ENCODE data around the gene LRP11.

The LRP11 gene

GRCh38 chr6:149900620-149901443 lies 36.7 kb upstream of the LRP11 start:
- no peak for TF ChIP-seq CTCF (conservative IDR thresholded peaks at IDR 0.05)
- H3K27ac ChIP-seq: no peak overlapping the region

GRCh38 chr6:149899926-149900619 lies 35.9 kb upstream of the LRP11 start:
- H3K27ac ChIP-seq: no peak overlapping the region
- no peak for TF ChIP-seq CTCF (conservative IDR thresholded peaks at IDR 0.05)

- no peak for TF ChIP-seq CTCF (conservative IDR thresholded peaks at IDR 0.05)
- H3K27ac ChIP-seq: no peak overlapping the region
These were observed 35.3 kb upstream of the LRP11 start for GRCh38 chr6:149899486-149899885.

- H3K27ac ChIP-seq: no peak overlapping the region
- TF ChIP-seq CTCF (conservative IDR thresholded peaks at IDR 0.05): no peak
These were observed 34.8 kb upstream of the LRP11 start for GRCh38 chr6:149898966-149899365.

- TF ChIP-seq CTCF (conservative IDR thresholded peaks at IDR 0.05): no peak
These were observed 33.9 kb upstream of the LRP11 start, which contains the start of gene RAET1E for GRCh38 chr6:149897855-149898744. RAET1E (minus strand) TSS chr6:149898113; CDS start chr6:149890901, 7,212 bp downstream.

GRCh38 chr6:149897015-149897697 lies 33.0 kb upstream of the LRP11 start:
- no peak overlapping the region for H3K27ac ChIP-seq
- TF ChIP-seq CTCF (conservative IDR thresholded peaks at IDR 0.05): no peak

More at GRCh38 chr6:149897855-149898744, 33.9 kb upstream of the LRP11 start, which contains the start of gene RAET1E:
- no peak within 1 kb of the TSS for H3K27ac ChIP-seq

All from VCaP (cell line).